Measurements from ENCODE around the gene KCNAB1.

GRCh38 chr3:156171281-156172267, 51.2 kb downstream of the KCNAB1 start:
- TF ChIP-seq POLR2A (IDR thresholded peaks at IDR 0.05; ENCODE audit: low read length) (no peak), GATA1 (IDR thresholded peaks at IDR 0.05; ENCODE audit: low read depth, low read length) (no peak)

Data from erythroblast (primary cell).